GM23338 (cell line): ENCODE measurements around the gene PTCD2. TPM values are rescaled to one million over a fixed set of nuclear protein-coding genes. Genes with fewer than 3 reads are reported as not detected.

Source experiments
- ATAC-seq: fragments of 200-7000 bp; cut with Tn5 transposase; 3 replicates; pipeline ENCODE4 v1.9.1; 2020
- DNase-seq: peaks from one replicate; pipeline ENCODE4 v3.0.0-alpha.2; 2015; ENCODE audit warnings: low spot score
- H2AFZ ChIP-seq: fragments of 200-600 bp; sonication (generic); 2 replicates; pipeline ENCODE4 v1.8.0; 2016; ENCODE audit warnings: antibody characterized with exemption, mild to moderate bottlenecking, moderate library complexity
- H3F3A ChIP-seq: fragments of 200-600 bp; sonication (generic); replicated peaks from 2 replicates; pipeline ENCODE4 v1.8.0; 2017; ENCODE audit warnings: antibody characterized with exemption, mixed run types, low read depth
- H3K27ac ChIP-seq: fragments of 200-600 bp; sonication (generic); 2 replicates; pipeline ENCODE4 v1.6.1; 2016; ENCODE audit warnings: low read depth
- H3K27me3 ChIP-seq: fragments of 200-600 bp; sonication (generic); 2 replicates; pipeline ENCODE4 v1.8.0; 2016; ENCODE audit warnings: mild to moderate bottlenecking, mixed run types, moderate library complexity; ENCODE audit not compliant: insufficient read depth
- H3K36me3 ChIP-seq: fragments of 200-600 bp; sonication (generic); 2 replicates; pipeline ENCODE4 v1.8.0; 2016; ENCODE audit warnings: mild to moderate bottlenecking; ENCODE audit not compliant: insufficient read depth
- H3K4me1 ChIP-seq: fragments of 200-600 bp; sonication (generic); 2 replicates; pipeline ENCODE4 v1.8.0; 2016; ENCODE audit warnings: mild to moderate bottlenecking, moderate library complexity; ENCODE audit not compliant: insufficient read depth
- H3K4me2 ChIP-seq: fragments of 200-600 bp; sonication (generic); 2 replicates; pipeline ENCODE4 v1.7.1; 2017; ENCODE audit warnings: mixed run types
- H3K4me3 ChIP-seq: fragments of 200-600 bp; sonication (generic); 2 replicates; pipeline ENCODE4 v1.6.1; 2016; ENCODE audit warnings: mixed run types
- H3K79me2 ChIP-seq: fragments of 200-600 bp; sonication (generic); replicated peaks from 2 replicates; pipeline ENCODE4 v1.8.0; 2017; ENCODE audit warnings: mild to moderate bottlenecking; ENCODE audit not compliant: insufficient read depth
- H3K9me2 ChIP-seq: fragments of 200-600 bp; sonication (generic); 2 replicates; pipeline ENCODE4 v1.8.0; 2017; ENCODE audit not compliant: insufficient read depth
- H4K20me1 ChIP-seq: fragments of 200-600 bp; sonication (generic); replicated peaks from 2 replicates; pipeline ENCODE4 v1.8.0; 2017; ENCODE audit warnings: mild to moderate bottlenecking; ENCODE audit not compliant: insufficient read depth
- H3K27ac Mint-ChIP-seq: 2 replicates; pipeline ENCODE4 v1.8.0; 2020; ENCODE audit warnings: inconsistent platforms, mild to moderate bottlenecking, moderate library complexity, mixed read lengths
- H3K27me3 Mint-ChIP-seq: 3 replicates; pipeline ENCODE4 v1.8.0; 2022; ENCODE audit warnings: low read depth, mild to moderate bottlenecking, moderate library complexity, mixed read lengths, inconsistent platforms; ENCODE audit not compliant: insufficient read depth, poor library complexity
- H3K36me3 Mint-ChIP-seq: 3 replicates; pipeline ENCODE4 v1.8.0; 2021; ENCODE audit warnings: low read depth, mild to moderate bottlenecking, inconsistent platforms, moderate library complexity, mixed read lengths
- H3K4me1 Mint-ChIP-seq: 3 replicates; pipeline ENCODE4 v1.8.0; 2020; ENCODE audit warnings: mild to moderate bottlenecking, inconsistent platforms, mixed read lengths
- H3K4me3 Mint-ChIP-seq: 3 replicates; pipeline ENCODE4 v1.8.0; 2021; ENCODE audit warnings: moderate library complexity, mild to moderate bottlenecking, inconsistent platforms, mixed read lengths
- H3K9me3 Mint-ChIP-seq: 3 replicates; pipeline ENCODE4 v1.8.0; 2020; ENCODE audit warnings: moderate library complexity, mild to moderate bottlenecking, inconsistent platforms, mixed read lengths
- CREB1 ChIP-seq: fragments of 250-450 bp; sonication (Bioruptor Pico); IDR thresholded peaks from 2 replicates; pipeline ENCODE4 v1.5.0; 2020; ENCODE audit warnings: low read depth, mild to moderate bottlenecking, moderate library complexity
- EZH2 ChIP-seq: fragments of 200-600 bp; sonication (generic); IDR thresholded peaks from one replicate; pipeline ENCODE4 v1.8.0; 2017; ENCODE audit warnings: antibody characterized with exemption, mild to moderate bottlenecking, low read depth; ENCODE audit not compliant: unreplicated experiment
- EZH2phosphoT487 ChIP-seq: fragments of 200-600 bp; sonication (generic); IDR thresholded peaks from one replicate; pipeline ENCODE4 v1.8.1; 2018; ENCODE audit warnings: antibody characterized with exemption; ENCODE audit not compliant: unreplicated experiment
- REST ChIP-seq: IDR thresholded peaks from one replicate; pipeline ENCODE4 v1.6.1; 2018; ENCODE audit warnings: antibody characterized with exemption; ENCODE audit not compliant: unreplicated experiment
- STAT1 ChIP-seq: IDR thresholded peaks from one replicate; pipeline ENCODE4 v1.6.1; 2016; ENCODE audit warnings: antibody characterized with exemption; ENCODE audit not compliant: unreplicated experiment
- ZNF114 ChIP-seq: fragments of 250-450 bp; sonication (Bioruptor Pico); IDR thresholded peaks from 2 replicates; pipeline ENCODE4 v1.5.0; 2020; ENCODE audit warnings: mild to moderate bottlenecking, moderate library complexity
- ZNF331 ChIP-seq: fragments of 250-450 bp; sonication (Bioruptor Pico); IDR thresholded peaks from 2 replicates; pipeline ENCODE4 v1.5.0; 2020; ENCODE audit warnings: low read depth, mild to moderate bottlenecking, moderate library complexity
- ZNF462 ChIP-seq: fragments of 250-450 bp; sonication (Bioruptor Pico); IDR thresholded peaks from 2 replicates; pipeline ENCODE4 v1.5.0; 2020; ENCODE audit warnings: mild to moderate bottlenecking, moderate library complexity
- polyA plus RNA-seq: library from polyadenylated mRNA; unstranded; fragments of >200 nt; fragmentation: Nextera tagmentation; extraction: Ambion mirVana; gene quantifications from 2 replicates; pipeline ENCODE4 v1.2.1, GENCODE V29; 2016
- total RNA-seq: library from RNA; depleted of rRNA; stranded (reverse); fragments of >200 nt; shearing (Covaris generic); gene quantifications from 2 replicates; pipeline ENCODE4 v1.2.3, GENCODE V29; 2014

Gene PTCD2
- total and polyA plus RNA-seq, 2 experiments from 2014 or later = 8.8 to 14.5 TPM

GRCh38 chr5:72386639-72387038, 66.5 kb downstream of the PTCD2 start:
- ATAC-seq (no peak), DNase-seq (no peak)
- Histone ChIP-seq H3K9me2 (no peaks in the 10 kb centered on the region), H3K4me2 (no peak overlapping the region), H3K4me3 (no peak overlapping the region), H3K27me3 (no peaks in the 10 kb centered on the region), H3K79me2 (no peaks in the 10 kb centered on the region), H3F3A (no peaks in the 10 kb centered on the region), H4K20me1 (no peaks in the 10 kb centered on the region), H3K36me3 (no peaks in the 10 kb centered on the region), H3K27ac (no peak overlapping the region), H3K4me1 (no peaks in the 10 kb centered on the region), H2AFZ (no peak overlapping the region)
- Mint-ChIP-seq H3K4me3 (no peak overlapping the region), H3K27me3 (peaks cover 2% of the 10 kb centered on the region), H3K27ac (no peak overlapping the region), H3K4me1 (no peaks in the 10 kb centered on the region), H3K36me3 (no peaks in the 10 kb centered on the region), H3K9me3 (no peaks in the 10 kb centered on the region)
- TF ChIP-seq EZH2phosphoT487 = no peak
- TF ChIP-seq CREB1 = no peak
- TF ChIP-seq REST = no peak
- TF ChIP-seq ZNF331 (CRISPR knock-in tag) = no peak
- no peak for TF ChIP-seq ZNF114
- TF ChIP-seq EZH2 = no peak
- no peak for TF ChIP-seq STAT1
- no peak for TF ChIP-seq ZNF462 (CRISPR knock-in tag)
